ENCODE measurements around the gene GLT6D1.

DNA sequence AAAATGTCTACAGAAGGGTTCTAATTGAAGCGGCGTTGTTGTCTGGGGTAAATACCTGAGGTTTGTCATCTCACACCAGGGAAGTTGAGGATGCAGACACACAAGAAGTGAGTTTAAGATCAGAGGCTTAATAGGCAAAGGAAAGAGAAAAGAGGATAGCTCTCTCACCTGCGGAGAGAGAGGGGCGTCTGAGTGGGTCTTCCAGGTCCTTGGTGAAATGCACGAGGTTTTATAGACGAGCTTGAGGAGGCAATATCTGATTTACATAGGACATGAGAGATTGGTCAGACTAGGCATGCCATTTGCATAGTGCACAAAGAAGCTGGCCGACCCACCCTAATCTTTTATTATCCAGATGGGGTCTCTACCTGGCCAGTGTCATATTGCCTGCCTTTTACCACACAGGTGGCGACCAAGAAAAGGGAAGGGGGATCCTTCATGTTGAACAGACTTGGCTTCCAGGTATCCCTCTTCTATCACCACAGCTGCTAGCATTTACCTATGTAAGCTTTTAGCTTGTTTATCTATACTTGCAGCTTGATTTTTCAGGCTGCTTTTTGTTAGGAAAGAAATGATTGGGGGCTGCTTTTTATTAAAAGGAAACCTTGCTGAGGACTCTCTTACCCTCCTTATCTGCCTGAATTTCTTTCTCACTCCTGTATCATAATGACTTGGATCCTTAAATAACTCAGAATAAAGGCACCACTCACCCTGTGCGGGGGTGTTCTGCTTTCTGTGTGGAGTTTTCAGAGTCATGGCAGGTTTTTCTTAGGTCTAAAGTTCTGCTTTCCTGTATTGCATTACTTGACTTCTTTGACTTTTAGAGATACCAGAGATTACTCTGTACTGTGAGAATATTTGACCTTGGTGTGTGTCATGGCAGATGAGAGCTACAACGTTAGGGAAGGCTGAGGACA lies 9.4 kb upstream of the GLT6D1 start:
- TF ChIP-seq, protein P1, sequence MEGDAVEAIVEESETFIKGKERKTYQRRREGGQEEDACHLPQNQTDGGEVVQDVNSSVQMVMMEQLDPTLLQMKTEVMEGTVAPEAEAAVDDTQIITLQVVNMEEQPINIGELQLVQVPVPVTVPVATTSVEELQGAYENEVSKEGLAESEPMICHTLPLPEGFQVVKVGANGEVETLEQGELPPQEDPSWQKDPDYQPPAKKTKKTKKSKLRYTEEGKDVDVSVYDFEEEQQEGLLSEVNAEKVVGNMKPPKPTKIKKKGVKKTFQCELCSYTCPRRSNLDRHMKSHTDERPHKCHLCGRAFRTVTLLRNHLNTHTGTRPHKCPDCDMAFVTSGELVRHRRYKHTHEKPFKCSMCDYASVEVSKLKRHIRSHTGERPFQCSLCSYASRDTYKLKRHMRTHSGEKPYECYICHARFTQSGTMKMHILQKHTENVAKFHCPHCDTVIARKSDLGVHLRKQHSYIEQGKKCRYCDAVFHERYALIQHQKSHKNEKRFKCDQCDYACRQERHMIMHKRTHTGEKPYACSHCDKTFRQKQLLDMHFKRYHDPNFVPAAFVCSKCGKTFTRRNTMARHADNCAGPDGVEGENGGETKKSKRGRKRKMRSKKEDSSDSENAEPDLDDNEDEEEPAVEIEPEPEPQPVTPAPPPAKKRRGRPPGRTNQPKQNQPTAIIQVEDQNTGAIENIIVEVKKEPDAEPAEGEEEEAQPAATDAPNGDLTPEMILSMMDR (IDR thresholded peaks at IDR 0.05) = no peak
- TF ChIP-seq POLR2A (IDR thresholded peaks at IDR 0.05) = no peak
